GM23338 (cell line): ENCODE measurements around the gene ZNF200.

Source experiments
- CREB1 ChIP-seq: fragments of 250-450 bp; sonication (Bioruptor Pico); IDR thresholded peaks from 2 replicates; pipeline ENCODE4 v1.5.0; 2020; ENCODE audit warnings: low read depth, mild to moderate bottlenecking, moderate library complexity
- EZH2 ChIP-seq: fragments of 200-600 bp; sonication (generic); IDR thresholded peaks from one replicate; pipeline ENCODE4 v1.8.0; 2017; ENCODE audit warnings: antibody characterized with exemption, mild to moderate bottlenecking, low read depth; ENCODE audit not compliant: unreplicated experiment
- EZH2phosphoT487 ChIP-seq: fragments of 200-600 bp; sonication (generic); IDR thresholded peaks from one replicate; pipeline ENCODE4 v1.8.1; 2018; ENCODE audit warnings: antibody characterized with exemption; ENCODE audit not compliant: unreplicated experiment
- POLR2AphosphoS5 ChIP-seq: IDR thresholded peaks from 2 replicates; pipeline ENCODE4 v1.6.1; 2016; ENCODE audit warnings: antibody characterized with exemption, low read depth
- STAT1 ChIP-seq: IDR thresholded peaks from one replicate; pipeline ENCODE4 v1.6.1; 2016; ENCODE audit warnings: antibody characterized with exemption; ENCODE audit not compliant: unreplicated experiment
- TF ChIP-seq, protein P1 (sequence below), 2 experiments: fragments of 200-600 bp in 1 of 2; sonication (generic) in 1 of 2; conservative IDR thresholded peaks; 2 replicates each; pipeline versions ENCODE4 v1.5.1 to v1.6.1; 2016 to 2017; ENCODE audit warnings: antibody characterized with exemption in 2 of 2, low read depth in 2 of 2, mild to moderate bottlenecking in 2 of 2, moderate library complexity in 1 of 2

DNA sequence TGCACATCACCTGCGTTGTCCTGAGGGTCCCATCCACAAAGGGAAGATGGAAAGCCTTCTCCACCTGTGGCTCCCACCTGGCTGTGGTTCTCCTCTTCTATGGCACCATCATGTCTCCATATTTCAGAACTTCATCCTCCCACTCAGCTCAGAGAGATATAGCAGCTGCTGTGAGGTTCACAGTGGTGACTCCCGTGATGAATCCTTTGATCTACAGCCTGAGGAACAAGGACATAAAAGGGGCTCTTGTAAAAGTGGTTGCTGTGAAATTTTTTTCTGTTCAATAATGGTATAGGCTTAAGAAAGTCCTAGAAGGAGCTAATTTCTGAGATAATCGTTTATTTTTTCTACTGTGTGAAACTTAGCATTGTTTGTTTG lies 18.7 kb downstream of the ZNF200 start:
- TF ChIP-seq EZH2 (no peak), EZH2phosphoT487 (no peak), POLR2AphosphoS5 (no peak), CREB1 (CRISPR knock-in tag) (no peak), STAT1 (no peak)
- TF ChIP-seq, protein P1, sequence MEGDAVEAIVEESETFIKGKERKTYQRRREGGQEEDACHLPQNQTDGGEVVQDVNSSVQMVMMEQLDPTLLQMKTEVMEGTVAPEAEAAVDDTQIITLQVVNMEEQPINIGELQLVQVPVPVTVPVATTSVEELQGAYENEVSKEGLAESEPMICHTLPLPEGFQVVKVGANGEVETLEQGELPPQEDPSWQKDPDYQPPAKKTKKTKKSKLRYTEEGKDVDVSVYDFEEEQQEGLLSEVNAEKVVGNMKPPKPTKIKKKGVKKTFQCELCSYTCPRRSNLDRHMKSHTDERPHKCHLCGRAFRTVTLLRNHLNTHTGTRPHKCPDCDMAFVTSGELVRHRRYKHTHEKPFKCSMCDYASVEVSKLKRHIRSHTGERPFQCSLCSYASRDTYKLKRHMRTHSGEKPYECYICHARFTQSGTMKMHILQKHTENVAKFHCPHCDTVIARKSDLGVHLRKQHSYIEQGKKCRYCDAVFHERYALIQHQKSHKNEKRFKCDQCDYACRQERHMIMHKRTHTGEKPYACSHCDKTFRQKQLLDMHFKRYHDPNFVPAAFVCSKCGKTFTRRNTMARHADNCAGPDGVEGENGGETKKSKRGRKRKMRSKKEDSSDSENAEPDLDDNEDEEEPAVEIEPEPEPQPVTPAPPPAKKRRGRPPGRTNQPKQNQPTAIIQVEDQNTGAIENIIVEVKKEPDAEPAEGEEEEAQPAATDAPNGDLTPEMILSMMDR (conservative IDR thresholded peaks at IDR 0.05; ENCODE audit: low read depth in 2 of 2): no peak
